Left lung (tissue), 10 donors: Measurements from ENCODE around the gene GADL1. TPM values are rescaled to one million over a fixed set of nuclear protein-coding genes. Genes with fewer than 3 reads are reported as not detected.
A peak's percentile ranks its signal among the peaks of the same experiment; 100 is the strongest.

Experiments
- ATAC-seq: fragments of 200-7000 bp; cut with Tn5 transposase; one replicate; pipeline ENCODE4 v1.9.1; 2020; ENCODE audit warnings: moderate library complexity
- DNase-seq, 4 donors: peaks; one replicate each; pipeline ENCODE4 v3.0.0-alpha.2; 2013 to 2020
- H3K27ac ChIP-seq, 2 donors: fragments of 200-600 bp; sonication (generic) in 1 of 2; one replicate each; pipeline versions ENCODE4 v1.5.0 to v1.8.0; 2020 to 2021
- H3K27me3 ChIP-seq, 2 donors: fragments of 200-600 bp; sonication (generic) in 1 of 2; one replicate each; pipeline versions ENCODE4 v1.5.0 to v1.8.0; 2020 to 2021
- H3K36me3 ChIP-seq, 2 donors: fragments of 200-600 bp; sonication (generic) in 1 of 2; one replicate each; pipeline versions ENCODE4 v1.5.0 to v1.8.0; 2020 to 2021
- H3K4me1 ChIP-seq, 2 donors: fragments of 200-600 bp; one replicate each; pipeline ENCODE4 v1.8.0; 2021
- H3K4me3 ChIP-seq, 2 donors: fragments of 200-600 bp; sonication (generic) in 1 of 2; one replicate each; pipeline versions ENCODE4 v1.5.0 to v1.8.0; 2020 to 2021; ENCODE audit warnings: mild to moderate bottlenecking in 1 of 2
- H3K9me3 ChIP-seq, 2 donors: fragments of 200-600 bp; sonication (generic) in 1 of 2; one replicate each; pipeline versions ENCODE4 v1.5.0 to v1.8.0; 2020 to 2021
- intact Hi-C, 2 donors: fragments of 100-400 bp; cut with DNase I; formaldehyde crosslinking; loops; one replicate each; pipeline versions ENCODE4 v1.11.2 to v1.14.2; 2022
- polyA plus RNA-seq, 6 donors: library from polyadenylated mRNA; unstranded; fragments of 120-200 nt; gene quantifications; one replicate each; pipeline ENCODE4 v1.2.1, GENCODE V29; 2013; ENCODE audit not compliant: insufficient read length in 6 of 6
- total RNA-seq, 2 donors: library from RNA; stranded (reverse); fragmentation: NEBNext Ultra II Directional; extraction: Animal tissue kit (Norgen Biotek cat#: 25700); gene quantifications; one replicate each; pipeline ENCODE4 v1.2.1, GENCODE V29; 2021
- TF ChIP-seq, protein P1 (sequence below), 2 donors: fragments of 200-600 bp; sonication (generic) in 1 of 2; IDR thresholded peaks; one replicate each; pipeline versions ENCODE4 v1.5.0 to v1.8.0; 2021; ENCODE audit warnings: antibody characterized with exemption in 2 of 2
- donor health status: DM: no; HTN: yes; CAD: no.
- donor health status: DM: no; HTN: no; CAD: no.

The GADL1 gene
- total and polyA plus RNA-seq, 8 donors = 0.10 to 2.5 (median 0.79) TPM; not detected in 1

DNA sequence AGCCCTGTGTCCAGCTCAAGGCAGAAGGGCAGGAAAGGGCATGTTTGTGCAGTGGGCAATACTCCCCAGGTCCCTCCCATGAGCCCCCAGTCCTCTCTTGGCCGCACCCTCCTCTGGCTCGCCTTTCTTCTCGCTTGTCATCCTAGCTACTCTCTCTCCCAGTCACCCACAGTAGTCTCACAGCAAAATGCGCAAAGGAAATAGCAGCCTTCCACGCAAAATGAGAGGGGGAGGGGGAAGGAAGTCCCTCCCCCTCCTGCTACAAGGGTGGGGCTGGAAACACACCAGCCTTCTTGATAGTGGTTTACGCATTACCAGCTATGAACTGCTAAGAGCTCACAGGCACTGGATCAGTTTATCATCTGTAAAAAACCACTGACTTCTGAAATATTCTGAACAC is 83.8 kb downstream of the GADL1 start:
- H3K4me3 ChIP-seq = no peak overlapping the region
- no peaks in the 10 kb centered on the region for H3K27me3 ChIP-seq
- ATAC-seq (no peak), DNase-seq (peak in 2 of 4 donors; percentile 27 to 37)
- intact Hi-C loops = no loop called here
- no peaks in the 10 kb centered on the region for H3K9me3 ChIP-seq
- H3K27ac ChIP-seq = no peak overlapping the region
- H3K4me1 ChIP-seq = no peaks in the 10 kb centered on the region
- H3K36me3 ChIP-seq = no peaks in the 10 kb centered on the region
- TF ChIP-seq, protein P1, sequence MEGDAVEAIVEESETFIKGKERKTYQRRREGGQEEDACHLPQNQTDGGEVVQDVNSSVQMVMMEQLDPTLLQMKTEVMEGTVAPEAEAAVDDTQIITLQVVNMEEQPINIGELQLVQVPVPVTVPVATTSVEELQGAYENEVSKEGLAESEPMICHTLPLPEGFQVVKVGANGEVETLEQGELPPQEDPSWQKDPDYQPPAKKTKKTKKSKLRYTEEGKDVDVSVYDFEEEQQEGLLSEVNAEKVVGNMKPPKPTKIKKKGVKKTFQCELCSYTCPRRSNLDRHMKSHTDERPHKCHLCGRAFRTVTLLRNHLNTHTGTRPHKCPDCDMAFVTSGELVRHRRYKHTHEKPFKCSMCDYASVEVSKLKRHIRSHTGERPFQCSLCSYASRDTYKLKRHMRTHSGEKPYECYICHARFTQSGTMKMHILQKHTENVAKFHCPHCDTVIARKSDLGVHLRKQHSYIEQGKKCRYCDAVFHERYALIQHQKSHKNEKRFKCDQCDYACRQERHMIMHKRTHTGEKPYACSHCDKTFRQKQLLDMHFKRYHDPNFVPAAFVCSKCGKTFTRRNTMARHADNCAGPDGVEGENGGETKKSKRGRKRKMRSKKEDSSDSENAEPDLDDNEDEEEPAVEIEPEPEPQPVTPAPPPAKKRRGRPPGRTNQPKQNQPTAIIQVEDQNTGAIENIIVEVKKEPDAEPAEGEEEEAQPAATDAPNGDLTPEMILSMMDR (IDR thresholded peaks at IDR 0.05) = no peak

DNA sequence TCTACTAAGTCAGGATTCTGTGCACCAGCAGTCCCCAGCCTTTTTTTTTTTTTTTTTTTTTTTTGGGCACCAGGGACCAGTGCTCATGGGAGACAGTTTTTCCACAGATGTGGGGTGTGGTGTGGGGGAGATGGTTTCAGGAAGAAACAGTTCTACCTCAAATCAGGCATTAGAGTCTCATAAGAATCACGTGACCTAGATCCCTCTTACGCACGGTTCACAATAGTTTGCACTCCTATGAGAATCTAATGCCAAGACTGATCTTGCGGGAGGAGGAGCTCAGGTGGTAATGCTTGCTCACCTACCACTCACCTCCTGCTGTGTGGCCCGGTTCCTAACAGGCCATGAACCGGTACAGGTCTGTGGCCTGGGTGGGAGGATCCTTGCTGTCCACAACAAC is 88.8 kb downstream of the GADL1 start:
- Histone ChIP-seq H3K27me3 (no peaks in the 10 kb centered on the region), H3K4me1 (no peaks in the 10 kb centered on the region), H3K27ac (no peak overlapping the region), H3K4me3 (no peak overlapping the region), H3K36me3 (no peaks in the 10 kb centered on the region), H3K9me3 (no peaks in the 10 kb centered on the region)
- ATAC-seq (no peak), DNase-seq (no peak)
- TF ChIP-seq, protein P1 (IDR thresholded peaks at IDR 0.05) = no peak
- intact Hi-C loops = no loop called here

DNA sequence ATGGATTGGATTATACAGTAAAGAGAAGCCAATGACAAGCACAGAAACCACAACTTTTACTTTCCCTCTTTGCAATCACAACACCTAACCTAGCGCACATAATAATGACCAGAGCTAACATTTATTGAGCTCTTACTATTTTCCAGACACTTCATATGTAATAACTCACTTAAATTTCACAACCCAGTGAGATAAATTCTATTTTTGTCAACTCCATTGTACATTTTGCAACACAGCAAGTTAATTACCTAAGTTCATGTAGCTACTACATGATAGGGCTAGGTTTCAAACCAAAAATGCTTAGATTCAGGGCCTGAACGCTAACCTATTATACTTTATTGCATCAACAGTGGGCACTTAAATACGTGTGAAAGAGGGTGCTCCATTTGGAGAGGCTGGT is 89.5 kb downstream of the GADL1 start:
- no peak overlapping the region for H3K27ac ChIP-seq
- intact Hi-C loops = no loop called here
- no peaks in the 10 kb centered on the region for H3K27me3 ChIP-seq
- DNase-seq (no peak), ATAC-seq (no peak)
- H3K4me1 ChIP-seq = no peaks in the 10 kb centered on the region
- H3K36me3 ChIP-seq = no peaks in the 10 kb centered on the region
- no peaks in the 10 kb centered on the region for H3K9me3 ChIP-seq
- TF ChIP-seq, protein P1 (IDR thresholded peaks at IDR 0.05) = no peak
- H3K4me3 ChIP-seq = no peak overlapping the region

DNA sequence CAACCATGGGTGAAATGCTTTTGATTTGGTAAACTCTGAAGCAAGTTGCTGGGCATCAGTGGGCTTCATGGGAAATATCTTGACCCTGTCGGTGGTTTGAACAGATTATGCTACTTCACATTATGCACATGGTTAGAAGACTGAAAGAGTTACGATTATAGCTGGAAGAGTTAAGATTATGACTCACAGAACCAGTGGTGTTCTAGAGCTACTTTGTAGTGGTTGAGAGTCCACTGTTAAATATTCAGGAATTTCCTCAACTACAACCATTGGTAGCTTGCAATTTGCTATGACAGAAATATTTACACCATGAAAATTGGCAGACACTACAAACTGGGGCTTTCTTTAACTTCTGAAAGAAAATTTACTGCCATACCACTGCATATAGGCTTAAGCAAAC is 99.3 kb downstream of the GADL1 start:
- H3K4me1 ChIP-seq = no peaks in the 10 kb centered on the region
- H3K27me3 ChIP-seq = no peaks in the 10 kb centered on the region
- no peak overlapping the region for H3K27ac ChIP-seq
- H3K9me3 ChIP-seq = no peaks in the 10 kb centered on the region
- DNase-seq (no peak), ATAC-seq (no peak)
- no peak overlapping the region for H3K4me3 ChIP-seq
- H3K36me3 ChIP-seq = no peaks in the 10 kb centered on the region
- TF ChIP-seq, protein P1 (IDR thresholded peaks at IDR 0.05) = no peak
- intact Hi-C loops = no loop called here

DNA sequence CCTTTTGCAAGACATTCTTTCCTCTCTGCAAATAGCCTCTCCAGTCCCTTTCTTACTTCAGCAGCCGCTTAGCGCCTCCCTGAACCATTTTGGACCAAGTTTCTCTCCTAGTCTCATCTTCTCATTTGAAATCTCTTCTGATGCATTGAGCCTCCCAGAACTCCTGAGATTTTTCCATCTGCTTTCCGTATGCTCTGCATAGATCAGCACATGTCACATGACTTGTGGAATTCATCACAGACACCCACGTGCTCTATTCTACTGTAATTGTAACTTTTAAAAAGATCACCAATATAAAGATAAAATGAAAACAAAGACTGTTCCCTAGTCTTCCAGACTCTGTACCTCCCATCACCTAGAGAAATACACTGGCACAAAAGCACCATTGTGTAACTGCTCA is 100.7 kb downstream of the GADL1 start:
- TF ChIP-seq, protein P1 (IDR thresholded peaks at IDR 0.05) = no peak
- Histone ChIP-seq H3K27ac (no peak overlapping the region), H3K27me3 (no peaks in the 10 kb centered on the region), H3K4me1 (no peaks in the 10 kb centered on the region), H3K4me3 (no peak overlapping the region), H3K36me3 (no peaks in the 10 kb centered on the region), H3K9me3 (no peaks in the 10 kb centered on the region)
- DNase-seq (no peak), ATAC-seq (no peak)
- intact Hi-C loops = no loop called here
